Duodenal mucosa (tissue), 2 donors: ENCODE measurements around the gene SIMC1.

Experiments used
- H3K27ac ChIP-seq: one replicate; pipeline ENCODE4 v1.7.0; 2013; ENCODE audit warnings: low read depth, low read length
- H3K27me3 ChIP-seq, 2 donors: one replicate each; pipeline ENCODE4 v1.7.0; 2013; ENCODE audit warnings: low read length in 2 of 2, control low read depth in 1 of 2; ENCODE audit not compliant: insufficient read depth in 2 of 2, control insufficient read depth in 1 of 2
- H3K36me3 ChIP-seq, 2 donors: one replicate each; pipeline ENCODE4 v1.7.0; 2013; ENCODE audit warnings: low read length in 2 of 2, control low read depth in 1 of 2; ENCODE audit not compliant: insufficient read depth in 2 of 2, control insufficient read depth in 1 of 2
- H3K4me1 ChIP-seq, 2 donors: one replicate each; pipeline ENCODE4 v1.7.0; 2013; ENCODE audit warnings: low read length in 2 of 2, control low read depth in 1 of 2; ENCODE audit not compliant: insufficient read depth in 2 of 2, control insufficient read depth in 1 of 2
- H3K4me3 ChIP-seq, 2 donors: one replicate each; pipeline ENCODE4 v1.7.0; 2013; ENCODE audit warnings: low read length in 2 of 2, low read depth in 1 of 2
- H3K9ac ChIP-seq, 2 donors: one replicate each; pipeline ENCODE4 v1.7.0; 2013; ENCODE audit warnings: low read length in 2 of 2, low read depth in 1 of 2
- H3K9me3 ChIP-seq, 2 donors: one replicate each; pipeline ENCODE4 v1.7.0; 2013; ENCODE audit warnings: low read length in 2 of 2, control low read depth in 1 of 2; ENCODE audit not compliant: control insufficient read depth in 1 of 2

SIMC1 gene

GRCh38 chr5:176388003-176388443, 149.8 kb downstream of the SIMC1 start:
- Histone ChIP-seq H3K4me3 (peak overlapping the region; percentile 89 to 99), H3K4me1 (peaks cover 16 to 26% of the 10 kb centered on the region in 2 donors), H3K27me3 (no peaks in the 10 kb centered on the region), H3K27ac (no peak overlapping the region), H3K9ac (peak overlapping the region; percentile 94 to 98), H3K9me3 (no peaks in the 10 kb centered on the region), H3K36me3 (peaks cover 22 to 51% of the 10 kb centered on the region in 2 donors)

GRCh38 chr5:176388444-176389134, 150.4 kb downstream of the SIMC1 start, which contains the start of the genes HIGD2A and NOP16:
Gene HIGD2A, plus strand, starts transcription at chr5:176388751. Its CDS starts 69 bp downstream, at chr5:176388820.
Gene NOP16, minus strand, starts transcription at chr5:176388598. Its CDS starts 59 bp downstream, at chr5:176388539.
- peak within 1 kb of the TSS; percentile 89 to 99 for H3K4me3 ChIP-seq
- H3K27me3 ChIP-seq = no peaks in the 10 kb centered on the region
- peaks cover 16 to 26% of the 10 kb centered on the region in 2 donors for H3K4me1 ChIP-seq
- peaks cover 24 to 51% of the 10 kb centered on the region in 2 donors for H3K36me3 ChIP-seq
- H3K9me3 ChIP-seq = no peaks in the 10 kb centered on the region
- H3K27ac ChIP-seq = peak within 1 kb of the TSS; percentile 97
- peak within 1 kb of the TSS; percentile 98 to 99 for H3K9ac ChIP-seq

GRCh38 chr5:176389135-176390123, 151.2 kb downstream of the SIMC1 start:
- Histone ChIP-seq H3K9me3 (no peaks in the 10 kb centered on the region), H3K27ac (peak overlapping the region; percentile 97), H3K9ac (peak overlapping the region; percentile 98 to 99), H3K27me3 (no peaks in the 10 kb centered on the region), H3K4me3 (peak overlapping the region; percentile 89 to 99), H3K36me3 (peaks cover 18 to 49% of the 10 kb centered on the region in 2 donors), H3K4me1 (peaks cover 16 to 26% of the 10 kb centered on the region in 2 donors)

GRCh38 chr5:176391479-176391878, 153.3 kb downstream of the SIMC1 start:
- Histone ChIP-seq H3K4me3 (no peak overlapping the region), H3K27me3 (no peaks in the 10 kb centered on the region), H3K9me3 (no peaks in the 10 kb centered on the region), H3K36me3 (peaks cover 20 to 49% of the 10 kb centered on the region in 2 donors), H3K4me1 (peaks cover 14 to 25% of the 10 kb centered on the region in 2 donors), H3K27ac (no peak overlapping the region), H3K9ac (no peak overlapping the region)

GRCh38 chr5:176391999-176392398, 153.8 kb downstream of the SIMC1 start:
- no peak overlapping the region for H3K9ac ChIP-seq
- peaks cover 9 to 22% of the 10 kb centered on the region in 2 donors for H3K4me1 ChIP-seq
- no peaks in the 10 kb centered on the region for H3K9me3 ChIP-seq
- H3K4me3 ChIP-seq = no peak overlapping the region
- H3K36me3 ChIP-seq = peaks cover 20 to 54% of the 10 kb centered on the region in 2 donors
- H3K27me3 ChIP-seq = no peaks in the 10 kb centered on the region
- H3K27ac ChIP-seq = no peak overlapping the region

- Histone ChIP-seq H3K27me3 (no peaks in the 10 kb centered on the region), H3K36me3 (peaks cover 20 to 57% of the 10 kb centered on the region in 2 donors), H3K4me1 (peaks cover 4 to 17% of the 10 kb centered on the region in 2 donors), H3K9ac (no peak overlapping the region), H3K9me3 (no peaks in the 10 kb centered on the region), H3K4me3 (no peak overlapping the region), H3K27ac (no peak overlapping the region)
Observed at GRCh38 chr5:176392526-176392925, 154.3 kb downstream of the SIMC1 start.

DNA sequence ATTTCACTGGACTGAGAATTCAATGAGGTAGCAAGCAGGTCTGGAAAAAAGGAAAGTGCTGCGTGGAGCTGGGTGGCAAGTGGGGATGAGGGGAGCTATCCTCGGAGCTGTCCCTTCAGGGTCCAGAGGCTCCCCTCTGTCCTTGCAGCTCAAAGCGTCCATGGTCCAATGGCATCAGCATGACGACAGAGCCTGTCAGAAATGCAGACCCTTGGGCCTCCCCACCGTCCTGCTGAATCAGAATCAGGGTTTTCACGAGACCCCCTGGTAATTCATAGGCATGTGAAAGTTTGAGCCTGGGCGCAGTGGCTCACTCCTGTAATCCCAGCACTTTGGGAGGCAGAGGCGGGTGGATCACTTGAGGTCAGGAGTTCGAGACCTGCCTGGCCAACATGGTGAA, 155.9 kb downstream of the SIMC1 start:
- Histone ChIP-seq H3K36me3 (peaks cover 20 to 63% of the 10 kb centered on the region in 2 donors), H3K27ac (no peak overlapping the region)

DNA sequence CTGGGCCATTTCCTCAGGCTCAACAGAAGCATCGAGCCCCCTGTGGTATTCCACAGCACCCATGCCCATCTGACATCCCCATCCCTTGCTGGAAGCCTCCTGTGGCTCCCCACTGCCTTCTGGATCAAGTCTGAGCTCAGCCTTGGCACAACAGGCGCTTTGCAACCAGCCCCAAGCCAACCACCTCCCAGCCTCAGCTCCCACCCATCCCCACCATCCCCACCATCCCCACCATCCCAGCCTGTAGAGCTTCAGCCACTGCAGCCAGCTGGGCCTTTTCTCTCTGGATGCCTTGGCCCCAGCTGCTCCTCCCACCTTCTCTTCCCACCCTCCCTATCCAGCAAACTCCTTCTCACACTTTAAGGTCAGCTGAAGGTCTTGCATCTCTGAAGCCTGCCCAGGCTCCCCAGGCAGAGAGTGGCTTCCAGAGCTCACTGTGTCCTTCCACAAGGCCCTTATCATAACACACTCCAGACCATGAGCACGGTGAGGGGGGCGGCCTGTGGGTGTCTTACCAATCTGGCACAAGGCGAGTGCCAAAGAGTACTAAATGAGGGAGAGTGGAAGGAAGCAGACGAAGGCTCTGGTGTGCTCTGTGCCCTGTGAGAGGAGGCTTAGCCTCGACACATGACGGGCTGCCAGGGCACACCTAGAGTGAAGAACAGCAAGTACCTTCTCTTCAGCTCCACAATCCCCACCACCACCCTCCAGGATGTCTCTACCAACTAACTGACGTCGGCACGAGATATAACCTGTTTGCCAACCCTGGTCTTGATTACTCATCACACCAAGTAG, 156.9 kb downstream of the SIMC1 start:
- Histone ChIP-seq H3K27me3 (no peaks in the 10 kb centered on the region), H3K4me3 (no peak overlapping the region), H3K9me3 (no peaks in the 10 kb centered on the region), H3K9ac (no peak overlapping the region), H3K36me3 (peaks cover 20 to 63% of the 10 kb centered on the region in 2 donors), H3K27ac (no peak overlapping the region), H3K4me1 (peaks cover 1 to 6% of the 10 kb centered on the region in 2 donors)

More for the DNA sequence above, 155.9 kb downstream of the SIMC1 start:
- Histone ChIP-seq H3K9me3 (no peaks in the 10 kb centered on the region), H3K9ac (no peak overlapping the region), H3K4me1 (peaks cover 0 to 10% of the 10 kb centered on the region in 2 donors), H3K4me3 (no peak overlapping the region), H3K27me3 (no peaks in the 10 kb centered on the region)
